Panc1 (cell line): ENCODE results near the gene TVP23A. TPM values are rescaled to one million over a fixed set of nuclear protein-coding genes. Genes with fewer than 3 reads are reported as not detected.

Source experiments
- ATAC-seq: fragments of 200-7000 bp; cut with Tn5 transposase; 2 replicates; pipeline ENCODE4 v1.9.1; 2020; ENCODE audit warnings: mild to moderate bottlenecking, moderate library complexity
- BruUV-seq: library from RNA; stranded (reverse); fragments of 400-500 nt; replicated peaks from 2 replicates; lab custom pipeline; 2021; lab: Mats Ljungman, UMichigan
- CTCF ChIA-PET: fragments of 300-600 bp; sonication (Branson Sonifier 250); formaldehyde crosslinking; loops from one replicate; lab custom pipeline; 2022; ENCODE audit warnings: antibody characterized with exemption; lab: Charles Lee
- POLR2A ChIA-PET: fragments of 300-600 bp; sonication (Branson Sonifier 250); formaldehyde crosslinking; loops from one replicate; lab custom pipeline; 2022; ENCODE audit warnings: antibody characterized with exemption; lab: Charles Lee
- DNase-seq: peaks from one replicate; pipeline ENCODE4 v3.0.0-alpha.2; 2010; ENCODE audit warnings: low read depth, low spot score
- H3K27ac ChIP-seq: 2 replicates; pipeline ENCODE4 v1.5.1; 2011; ENCODE audit warnings: mild to moderate bottlenecking, low read length, inconsistent platforms
- H3K27me3 ChIP-seq: fragments of 200-500 bp; sonication (Bioruptor generic); 2 replicates; pipeline ENCODE4 v1.6.0; 2014; ENCODE audit warnings: low read length, inconsistent platforms; ENCODE audit not compliant: control insufficient read depth, insufficient read depth
- H3K36me3 ChIP-seq: fragments of 200-500 bp; sonication (Bioruptor generic); 2 replicates; pipeline ENCODE4 v1.5.1; 2014; ENCODE audit warnings: inconsistent platforms, mild to moderate bottlenecking, low read length, moderate library complexity; ENCODE audit not compliant: control insufficient read depth, insufficient read depth
- H3K4me1 ChIP-seq: 2 replicates; pipeline ENCODE4 v1.5.1; 2011; ENCODE audit warnings: inconsistent platforms, mild to moderate bottlenecking, low read length, moderate library complexity; ENCODE audit not compliant: control insufficient read depth, insufficient read depth
- H3K4me3 ChIP-seq, 2 experiments: 2 replicates each; pipeline ENCODE4 v1.5.1; 2011 to 2012; ENCODE audit warnings: low read depth in 2 of 2, low read length in 2 of 2, mild to moderate bottlenecking in 2 of 2, inconsistent platforms in 1 of 2, moderate library complexity in 1 of 2
- H3K9me3 ChIP-seq: fragments of 200-500 bp; sonication (Bioruptor generic); 2 replicates; pipeline ENCODE4 v1.5.1; 2014; ENCODE audit warnings: low read depth, mild to moderate bottlenecking, inconsistent platforms, low read length, moderate library complexity; ENCODE audit not compliant: control insufficient read depth, insufficient read depth
- POLR2AphosphoS5 ChIP-seq: IDR thresholded peaks from 2 replicates; pipeline ENCODE4 v1.6.1; 2012; ENCODE audit warnings: mild to moderate bottlenecking, low read depth, low read length, moderate library complexity
- SIN3A ChIP-seq: IDR thresholded peaks from 2 replicates; pipeline ENCODE4 v1.6.1; 2012; ENCODE audit warnings: low read depth, mild to moderate bottlenecking, low read length, moderate library complexity, borderline replicate concordance; ENCODE audit not compliant: insufficient read depth
- TCF7L2 ChIP-seq: IDR thresholded peaks from 2 replicates; pipeline ENCODE4 v1.6.1; 2011; ENCODE audit warnings: mild to moderate bottlenecking, low read depth, low read length, inconsistent platforms
- in situ Hi-C: cut with HindIII; loops from 2 replicates; pipeline ENCODE4 v1.10.0; 2016; ENCODE audit warnings: low sequenced_read_pairs, low pct_unique_long_range_greater_than_20kb
- intact Hi-C: fragments of 100-400 bp; cut with micrococcal nuclease; formaldehyde crosslinking; loops from one replicate; pipeline ENCODE4 v1.10.0; 2022; ENCODE audit not compliant: unreplicated experiment
- total RNA-seq: library from RNA; stranded (reverse); gene quantifications from one replicate; pipeline ENCODE4 v1.2.1, GENCODE V29; 2021; ENCODE audit not compliant: unreplicated experiment
- TF ChIP-seq, protein P1 (sequence below), 2 experiments: IDR thresholded peaks; 2 replicates each; pipeline ENCODE4 v1.6.1; 2011 to 2012; ENCODE audit warnings: low read depth in 2 of 2, control low read depth in 1 of 2, low read length in 1 of 2, mild to moderate bottlenecking in 1 of 2, moderate library complexity in 1 of 2; ENCODE audit not compliant: insufficient read depth in 1 of 2
- TF ChIP-seq, protein P2 (sequence below): fragments of 450-650 bp; IDR thresholded peaks from 2 replicates; pipeline ENCODE4 v1.5.1; 2017; ENCODE audit warnings: mild to moderate bottlenecking

TVP23A gene
- total RNA-seq, 1 experiment from 2014 or later, result not detected

DNA sequence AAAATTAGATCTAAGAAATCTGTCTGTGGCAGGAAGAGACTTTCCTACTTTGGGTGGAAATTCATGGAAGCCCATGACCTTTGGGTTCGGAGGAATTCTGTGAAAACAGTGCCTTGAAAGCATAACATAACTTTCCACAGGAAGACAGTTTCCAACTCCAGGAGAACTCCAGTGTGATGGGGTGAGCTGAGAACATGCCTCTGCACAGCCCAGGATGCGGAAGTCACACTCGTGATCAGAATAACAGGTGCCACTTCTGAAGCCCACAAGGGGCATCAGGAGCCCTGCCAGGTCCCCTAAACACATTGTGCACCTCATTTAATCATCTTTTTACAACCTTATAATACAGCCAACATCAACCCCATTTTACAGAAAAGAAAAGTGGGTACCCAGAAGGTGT lies 9.7 kb downstream of the TVP23A start:
- H3K4me1 ChIP-seq, result no peaks in the 10 kb centered on the region
- CTCF ChIA-PET, result no interaction called here

DNA sequence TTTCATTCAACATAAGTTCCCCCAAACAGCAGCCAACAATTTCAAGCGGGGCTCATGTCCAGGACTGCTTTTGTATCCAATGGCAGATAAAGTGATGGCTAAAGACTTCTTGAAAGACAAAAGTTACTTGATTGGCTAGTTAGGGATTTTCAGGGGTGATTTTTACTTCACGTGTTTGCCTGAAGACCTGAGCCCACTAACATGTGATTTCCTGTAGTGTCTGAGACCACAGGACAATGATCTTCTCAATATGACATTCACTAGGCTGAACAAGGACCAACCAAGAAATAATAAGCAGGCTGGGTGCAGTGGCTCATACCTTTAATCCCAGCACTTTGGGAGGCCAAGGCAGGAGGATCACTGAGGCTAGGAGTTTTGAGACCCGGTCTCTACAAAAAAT lies 10.4 kb downstream of the TVP23A start:
- ChIA-PET CTCF (no interaction called here), POLR2A (no interaction called here)
- H3K36me3 ChIP-seq, result no peaks in the 10 kb centered on the region
- intact Hi-C loops, result no loop called here
- H3K4me3 ChIP-seq, result no peak overlapping the region
- H3K9me3 ChIP-seq, result no peaks in the 10 kb centered on the region
- H3K27me3 ChIP-seq, result no peaks in the 10 kb centered on the region
- no peaks in the 10 kb centered on the region for H3K4me1 ChIP-seq
- no peak for ATAC-seq
- no peak overlapping the region for H3K27ac ChIP-seq
- TF ChIP-seq TCF7L2, result no peak
- no peak for DNase-seq
- in situ Hi-C loops, result no loop called here
- no TSS peak for BruUV-seq

More for the DNA sequence above, 9.7 kb downstream of the TVP23A start:
- ATAC-seq (no peak), DNase-seq (no peak)
- POLR2A ChIA-PET, result no interaction called here
- Histone ChIP-seq H3K4me3 (no peak overlapping the region), H3K36me3 (no peaks in the 10 kb centered on the region), H3K9me3 (no peaks in the 10 kb centered on the region), H3K27me3 (no peaks in the 10 kb centered on the region), H3K27ac (no peak overlapping the region)
- intact Hi-C loops, result no loop called here
- BruUV-seq, result no TSS peak
- in situ Hi-C loops, result no loop called here
- TF ChIP-seq SIN3A (no peak), TCF7L2 (no peak), POLR2AphosphoS5 (no peak)
- TF ChIP-seq, protein P1, sequence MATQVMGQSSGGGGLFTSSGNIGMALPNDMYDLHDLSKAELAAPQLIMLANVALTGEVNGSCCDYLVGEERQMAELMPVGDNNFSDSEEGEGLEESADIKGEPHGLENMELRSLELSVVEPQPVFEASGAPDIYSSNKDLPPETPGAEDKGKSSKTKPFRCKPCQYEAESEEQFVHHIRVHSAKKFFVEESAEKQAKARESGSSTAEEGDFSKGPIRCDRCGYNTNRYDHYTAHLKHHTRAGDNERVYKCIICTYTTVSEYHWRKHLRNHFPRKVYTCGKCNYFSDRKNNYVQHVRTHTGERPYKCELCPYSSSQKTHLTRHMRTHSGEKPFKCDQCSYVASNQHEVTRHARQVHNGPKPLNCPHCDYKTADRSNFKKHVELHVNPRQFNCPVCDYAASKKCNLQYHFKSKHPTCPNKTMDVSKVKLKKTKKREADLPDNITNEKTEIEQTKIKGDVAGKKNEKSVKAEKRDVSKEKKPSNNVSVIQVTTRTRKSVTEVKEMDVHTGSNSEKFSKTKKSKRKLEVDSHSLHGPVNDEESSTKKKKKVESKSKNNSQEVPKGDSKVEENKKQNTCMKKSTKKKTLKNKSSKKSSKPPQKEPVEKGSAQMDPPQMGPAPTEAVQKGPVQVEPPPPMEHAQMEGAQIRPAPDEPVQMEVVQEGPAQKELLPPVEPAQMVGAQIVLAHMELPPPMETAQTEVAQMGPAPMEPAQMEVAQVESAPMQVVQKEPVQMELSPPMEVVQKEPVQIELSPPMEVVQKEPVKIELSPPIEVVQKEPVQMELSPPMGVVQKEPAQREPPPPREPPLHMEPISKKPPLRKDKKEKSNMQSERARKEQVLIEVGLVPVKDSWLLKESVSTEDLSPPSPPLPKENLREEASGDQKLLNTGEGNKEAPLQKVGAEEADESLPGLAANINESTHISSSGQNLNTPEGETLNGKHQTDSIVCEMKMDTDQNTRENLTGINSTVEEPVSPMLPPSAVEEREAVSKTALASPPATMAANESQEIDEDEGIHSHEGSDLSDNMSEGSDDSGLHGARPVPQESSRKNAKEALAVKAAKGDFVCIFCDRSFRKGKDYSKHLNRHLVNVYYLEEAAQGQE (IDR thresholded peaks at IDR 0.05; ENCODE audit: insufficient read depth in 1 of 2, low read depth in 2 of 2, low read length in 1 of 2), result no peak

DNA sequence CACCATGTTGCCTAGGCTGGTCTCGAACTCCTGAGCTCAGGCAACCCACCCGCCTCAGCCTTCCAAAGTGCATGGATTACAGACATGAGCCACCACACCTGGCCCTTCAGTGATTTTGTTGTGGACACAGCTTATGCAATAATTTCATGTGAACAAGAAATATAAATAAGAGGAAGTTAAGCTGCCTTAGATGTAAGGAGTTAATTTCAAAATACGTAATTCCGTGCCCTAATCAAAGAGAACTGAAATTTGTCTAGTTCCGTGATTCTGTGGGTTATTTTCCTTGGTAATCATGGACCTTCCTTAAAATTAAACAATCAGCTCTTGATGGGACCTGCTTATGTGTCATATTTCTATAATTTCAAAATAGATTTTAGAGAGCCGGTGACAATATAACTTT lies 11.9 kb downstream of the TVP23A start:
- DNase-seq, result no peak
- H3K27ac ChIP-seq, result no peak overlapping the region
- no TSS peak for BruUV-seq
- no peaks in the 10 kb centered on the region for H3K9me3 ChIP-seq
- TF ChIP-seq, protein P2, sequence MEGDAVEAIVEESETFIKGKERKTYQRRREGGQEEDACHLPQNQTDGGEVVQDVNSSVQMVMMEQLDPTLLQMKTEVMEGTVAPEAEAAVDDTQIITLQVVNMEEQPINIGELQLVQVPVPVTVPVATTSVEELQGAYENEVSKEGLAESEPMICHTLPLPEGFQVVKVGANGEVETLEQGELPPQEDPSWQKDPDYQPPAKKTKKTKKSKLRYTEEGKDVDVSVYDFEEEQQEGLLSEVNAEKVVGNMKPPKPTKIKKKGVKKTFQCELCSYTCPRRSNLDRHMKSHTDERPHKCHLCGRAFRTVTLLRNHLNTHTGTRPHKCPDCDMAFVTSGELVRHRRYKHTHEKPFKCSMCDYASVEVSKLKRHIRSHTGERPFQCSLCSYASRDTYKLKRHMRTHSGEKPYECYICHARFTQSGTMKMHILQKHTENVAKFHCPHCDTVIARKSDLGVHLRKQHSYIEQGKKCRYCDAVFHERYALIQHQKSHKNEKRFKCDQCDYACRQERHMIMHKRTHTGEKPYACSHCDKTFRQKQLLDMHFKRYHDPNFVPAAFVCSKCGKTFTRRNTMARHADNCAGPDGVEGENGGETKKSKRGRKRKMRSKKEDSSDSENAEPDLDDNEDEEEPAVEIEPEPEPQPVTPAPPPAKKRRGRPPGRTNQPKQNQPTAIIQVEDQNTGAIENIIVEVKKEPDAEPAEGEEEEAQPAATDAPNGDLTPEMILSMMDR, result no peak
- TF ChIP-seq TCF7L2 (no peak), POLR2AphosphoS5 (no peak), SIN3A (no peak)
- TF ChIP-seq, protein P1 (IDR thresholded peaks at IDR 0.05; ENCODE audit: insufficient read depth in 1 of 2, low read depth in 2 of 2, low read length in 1 of 2), result no peak
- H3K27me3 ChIP-seq, result no peaks in the 10 kb centered on the region
- POLR2A ChIA-PET, result no interaction called here
- no peak overlapping the region for H3K4me3 ChIP-seq
- CTCF ChIA-PET, result no interaction called here
- no peaks in the 10 kb centered on the region for H3K4me1 ChIP-seq
- in situ Hi-C loops (no loop called here), intact Hi-C loops (no loop called here)
- ATAC-seq, result no peak
- no peaks in the 10 kb centered on the region for H3K36me3 ChIP-seq
